ENCODE measurements around the gene TNRC18. TPM values are rescaled to one million over a fixed set of nuclear protein-coding genes. Genes with fewer than 3 reads are reported as not detected.

The TNRC18 gene
- total RNA-seq, 1 donor from 2014 or later: 47.3 TPM

DNA sequence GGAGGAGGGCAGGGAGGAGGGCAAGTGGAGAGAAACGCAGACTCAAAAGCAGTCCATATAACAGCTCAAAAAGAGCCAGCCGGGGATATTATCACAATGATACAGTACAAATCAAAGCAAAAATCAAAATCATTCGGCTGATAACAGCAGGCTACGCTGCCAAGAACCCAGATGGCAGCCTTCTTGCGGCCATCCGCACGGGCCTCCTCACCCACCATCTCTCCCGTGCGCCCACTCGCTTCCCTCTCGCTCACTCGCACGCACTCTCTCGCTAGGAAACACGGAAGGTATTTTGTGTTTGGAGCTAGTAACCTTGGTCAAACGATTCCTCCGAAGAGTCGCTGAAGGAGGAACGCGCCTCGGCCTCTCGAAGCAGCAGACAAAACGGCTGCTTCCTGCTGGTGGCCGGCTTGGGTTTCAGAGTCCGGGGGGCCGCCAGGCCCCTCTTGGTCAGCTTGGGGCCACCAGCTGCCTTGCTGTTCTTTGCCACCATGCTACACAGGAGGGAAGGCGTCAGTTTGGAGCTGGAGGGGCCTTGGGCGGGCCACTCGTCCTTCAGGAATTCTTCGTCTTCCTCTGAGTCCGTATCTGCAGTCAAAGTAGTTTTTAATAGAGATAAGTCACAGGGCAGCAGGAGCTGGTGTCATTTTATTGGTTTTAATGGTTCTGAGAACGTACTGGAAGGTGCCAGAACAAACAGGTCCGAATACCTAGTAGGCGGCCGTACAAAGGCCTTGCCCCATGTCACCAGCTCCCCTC is 71.9 kb downstream of the TNRC18 start:
- Mint-ChIP-seq H3K9me3 (no peaks in the 10 kb centered on the region), H3K4me1 (ENCODE audit: low read depth) (peaks cover 8% of the 10 kb centered on the region), H3K36me3 (ENCODE audit: low read depth) (peaks cover 46% of the 10 kb centered on the region), H3K27me3 (ENCODE audit: low read depth) (no peaks in the 10 kb centered on the region), H3K4me3 (ENCODE audit: low read depth) (no peak overlapping the region), H3K27ac (no peak overlapping the region)
- intact Hi-C loops (cut with micrococcal nuclease): no loop called here
- DNase-seq (ENCODE audit: low spot score): no peak

DNA sequence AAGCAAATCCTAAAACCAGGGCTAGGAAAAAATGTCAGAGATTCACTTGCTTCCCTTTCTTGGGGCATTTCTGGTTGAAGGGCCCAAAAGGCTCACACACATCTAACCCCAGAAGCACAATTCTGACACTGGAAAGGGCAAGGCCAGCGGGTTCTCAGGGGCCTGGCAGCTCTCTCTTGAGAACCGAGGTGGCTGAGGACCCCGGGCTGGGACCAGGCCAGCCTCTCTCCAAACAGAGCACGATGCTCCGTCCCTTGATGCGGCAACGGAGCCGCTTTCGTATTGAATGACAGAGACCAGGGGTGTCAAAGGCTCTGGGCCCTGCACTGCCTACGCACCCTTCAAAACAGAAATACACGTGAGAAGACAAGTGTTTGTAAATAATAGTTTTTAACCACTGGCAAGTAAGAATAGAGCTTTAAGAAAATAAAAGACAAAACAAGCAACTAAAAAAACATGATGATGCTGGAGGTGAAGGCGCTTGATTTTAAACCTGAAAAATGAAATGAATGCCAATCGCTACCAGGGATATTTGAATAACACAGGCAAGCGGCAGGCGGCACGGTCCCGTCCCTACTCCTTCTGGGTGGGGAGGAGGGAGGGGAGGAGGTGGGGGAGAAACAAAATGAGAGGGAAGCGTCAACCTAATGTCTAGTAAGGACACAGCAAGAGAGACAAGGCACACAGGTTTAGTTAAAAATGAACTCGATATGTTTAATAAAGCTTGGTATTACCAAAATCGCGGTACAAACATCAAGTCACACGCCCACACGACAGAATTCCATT is 72.8 kb downstream of the TNRC18 start:
- no peak for DNase-seq (ENCODE audit: low spot score)
- Mint-ChIP-seq H3K9me3 (no peaks in the 10 kb centered on the region), H3K27ac (no peak overlapping the region), H3K4me3 (ENCODE audit: low read depth) (no peak overlapping the region), H3K36me3 (ENCODE audit: low read depth) (peaks cover 44% of the 10 kb centered on the region), H3K27me3 (ENCODE audit: low read depth) (no peaks in the 10 kb centered on the region), H3K4me1 (ENCODE audit: low read depth) (peaks cover 8% of the 10 kb centered on the region)
- intact Hi-C loops (cut with micrococcal nuclease): no loop called here

DNA sequence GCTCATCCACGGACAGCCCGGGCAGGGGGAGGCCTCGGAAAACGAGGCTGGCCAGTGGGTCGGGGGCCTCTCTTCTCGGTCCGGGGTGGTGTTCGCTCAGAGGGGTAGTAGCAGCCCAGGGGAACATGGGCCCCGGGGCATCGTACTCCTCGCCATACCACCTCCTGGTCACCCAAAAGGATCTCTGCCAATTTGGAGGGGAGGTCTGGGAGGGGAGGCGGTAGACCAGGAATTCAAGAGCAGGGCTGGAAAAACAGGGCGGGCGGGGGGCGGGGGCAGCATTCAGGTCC is 73.5 kb downstream of the TNRC18 start:
- H3K4me1 Mint-ChIP-seq (ENCODE audit: low read depth): peaks cover 8% of the 10 kb centered on the region
- no peak for DNase-seq (ENCODE audit: low spot score)
- no peaks in the 10 kb centered on the region for H3K9me3 Mint-ChIP-seq
- H3K36me3 Mint-ChIP-seq (ENCODE audit: low read depth): peaks cover 44% of the 10 kb centered on the region
- no peaks in the 10 kb centered on the region for H3K27me3 Mint-ChIP-seq (ENCODE audit: low read depth)
- H3K27ac Mint-ChIP-seq: no peak overlapping the region
- H3K4me3 Mint-ChIP-seq (ENCODE audit: low read depth): no peak overlapping the region
- intact Hi-C loops (cut with micrococcal nuclease): no loop called here

DNA sequence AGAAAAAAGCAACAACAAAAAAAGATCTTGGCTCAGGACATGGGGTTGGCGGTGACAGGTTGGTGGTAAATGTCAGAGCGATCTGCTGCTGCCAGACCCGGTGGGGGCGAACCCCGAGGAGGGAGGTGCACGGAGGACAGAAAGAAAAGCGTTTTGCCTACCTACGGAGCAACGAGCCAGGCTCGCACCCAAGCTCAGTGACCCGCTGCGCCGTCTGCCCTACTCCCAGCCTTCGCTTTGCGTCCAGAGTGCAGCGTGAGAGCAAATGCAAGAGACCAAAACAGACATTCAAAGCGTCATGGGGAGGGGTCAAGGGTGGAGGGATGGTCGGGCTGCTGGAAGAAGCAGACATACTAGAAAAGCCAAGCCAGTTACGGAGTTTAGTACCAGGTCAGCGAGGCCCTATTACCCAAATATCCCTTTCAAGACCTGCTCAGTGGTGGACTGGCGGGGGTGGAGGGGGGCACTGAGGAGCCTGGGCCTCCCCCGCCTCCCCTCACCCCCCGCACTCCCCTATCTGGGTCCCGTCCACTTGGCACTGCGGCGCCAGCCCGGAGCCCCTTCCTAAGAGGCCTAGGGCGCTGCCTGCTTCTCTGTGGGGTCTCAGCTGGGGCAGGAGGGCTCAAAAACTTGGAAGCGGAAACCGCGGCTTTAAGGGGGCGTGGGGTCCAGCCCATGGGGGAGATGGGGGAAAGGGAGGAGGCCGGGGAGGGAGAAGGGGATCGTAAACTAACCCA is 74.0 kb downstream of the TNRC18 start:
- Mint-ChIP-seq H3K27ac (no peak overlapping the region), H3K36me3 (ENCODE audit: low read depth) (peaks cover 44% of the 10 kb centered on the region), H3K4me1 (ENCODE audit: low read depth) (peaks cover 5% of the 10 kb centered on the region)

DNA sequence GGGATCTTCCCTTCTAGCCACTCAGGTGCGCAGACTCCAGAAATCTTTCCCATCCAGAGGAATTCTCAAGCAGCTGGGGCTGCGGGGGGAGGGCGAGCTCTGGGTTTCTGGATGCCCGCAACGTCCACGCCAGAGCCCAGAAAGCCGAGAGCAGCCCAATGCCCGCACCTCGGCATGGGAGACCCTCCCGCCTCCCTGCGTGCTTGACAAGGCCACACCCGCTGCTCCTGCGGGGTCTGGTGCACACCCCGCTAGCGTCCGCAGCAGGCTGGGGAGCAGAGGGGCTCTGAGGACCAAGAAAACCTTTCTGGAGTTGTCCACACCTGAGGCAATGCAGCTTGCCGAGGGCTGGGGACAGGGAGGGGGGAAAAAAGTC is 74.6 kb downstream of the TNRC18 start:
- Mint-ChIP-seq H3K36me3 (ENCODE audit: low read depth) (peaks cover 44% of the 10 kb centered on the region), H3K9me3 (peaks cover 7% of the 10 kb centered on the region)
- intact Hi-C loops (cut with micrococcal nuclease): no loop called here

More for the DNA sequence above, 74.0 kb downstream of the TNRC18 start:
- DNase-seq (ENCODE audit: low spot score): no peak
- Mint-ChIP-seq H3K4me3 (ENCODE audit: low read depth) (no peak overlapping the region), H3K27me3 (ENCODE audit: low read depth) (no peaks in the 10 kb centered on the region), H3K9me3 (peaks cover under 1% of the 10 kb centered on the region)
- intact Hi-C loops (cut with micrococcal nuclease): no loop called here

DNA sequence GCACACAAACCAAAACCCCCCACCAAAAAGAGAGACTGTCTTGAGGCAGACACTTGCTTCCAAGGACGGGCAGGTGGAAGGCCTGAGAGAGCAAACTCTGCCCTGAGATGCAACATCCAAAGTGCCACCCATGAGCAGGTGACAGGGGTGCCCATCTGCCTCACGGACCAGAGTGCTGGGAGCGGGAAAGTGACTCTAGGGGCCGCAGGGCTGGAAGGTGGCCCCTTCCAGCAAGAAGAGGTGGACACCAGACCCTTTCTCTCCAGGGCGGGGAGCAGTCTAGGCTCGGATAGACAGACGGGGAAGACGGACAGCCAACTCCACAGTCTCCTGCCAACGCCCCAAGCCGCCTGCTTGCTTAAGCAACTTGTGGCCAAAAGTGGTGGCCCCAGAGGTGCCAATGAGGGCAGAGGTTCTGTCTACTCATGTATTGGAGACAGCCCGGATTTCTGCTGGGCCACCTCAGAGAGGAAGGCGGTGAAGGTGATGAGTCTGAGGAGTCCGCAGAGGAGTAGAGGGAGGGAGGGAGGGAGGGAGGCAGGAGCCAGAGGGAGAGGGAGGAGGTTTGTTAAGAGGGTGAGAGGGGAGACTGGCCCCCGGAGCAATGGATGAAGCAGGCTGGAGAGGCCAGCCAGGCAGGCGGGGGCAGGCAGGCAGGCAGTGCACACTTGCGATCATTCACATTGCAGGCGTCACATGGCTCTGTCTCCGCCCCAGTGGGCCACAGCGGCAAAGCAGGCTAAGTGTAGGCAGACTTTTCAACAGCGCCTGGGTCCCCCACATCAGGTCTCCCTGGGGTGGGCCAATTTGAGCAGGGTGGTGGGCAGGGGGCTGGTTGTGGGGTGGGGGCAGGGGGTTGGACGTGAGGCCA is 75.3 kb downstream of the TNRC18 start:
- intact Hi-C loops (cut with micrococcal nuclease): no loop called here
- no peak for DNase-seq (ENCODE audit: low spot score)
- Mint-ChIP-seq H3K4me1 (ENCODE audit: low read depth) (no peaks in the 10 kb centered on the region), H3K9me3 (peaks cover 13% of the 10 kb centered on the region), H3K4me3 (ENCODE audit: low read depth) (no peak overlapping the region), H3K27ac (no peak overlapping the region), H3K36me3 (ENCODE audit: low read depth) (peaks cover 47% of the 10 kb centered on the region), H3K27me3 (ENCODE audit: low read depth) (no peaks in the 10 kb centered on the region)

More for the DNA sequence above, 74.6 kb downstream of the TNRC18 start:
- Mint-ChIP-seq H3K27me3 (ENCODE audit: low read depth) (no peaks in the 10 kb centered on the region), H3K4me1 (ENCODE audit: low read depth) (no peaks in the 10 kb centered on the region), H3K27ac (no peak overlapping the region), H3K4me3 (ENCODE audit: low read depth) (no peak overlapping the region)
- DNase-seq (ENCODE audit: low spot score): no peak

DNA sequence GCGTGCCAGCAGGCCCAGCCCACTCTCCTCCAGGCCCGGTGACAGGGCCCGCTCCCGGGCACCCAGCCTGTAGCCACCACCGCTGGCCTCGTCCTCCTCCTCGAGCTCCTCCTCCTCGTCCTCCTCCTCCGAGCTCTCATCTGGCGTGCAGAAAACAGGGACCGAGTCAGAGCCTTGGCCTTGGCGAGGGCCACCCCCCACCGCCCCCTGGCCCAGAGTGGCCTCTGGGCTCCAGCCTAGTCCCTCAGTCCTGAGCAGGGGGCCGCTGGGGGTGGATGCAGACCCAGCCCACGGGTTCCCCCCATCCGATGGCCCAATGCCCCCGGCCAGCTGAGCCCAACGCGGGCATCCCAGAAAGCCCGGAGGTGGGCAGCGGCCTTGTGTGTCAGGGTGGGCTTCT is 78.0 kb downstream of the TNRC18 start:
- Mint-ChIP-seq H3K36me3 (ENCODE audit: low read depth) (peaks cover 65% of the 10 kb centered on the region), H3K27ac (no peak overlapping the region), H3K27me3 (ENCODE audit: low read depth) (no peaks in the 10 kb centered on the region), H3K4me1 (ENCODE audit: low read depth) (no peaks in the 10 kb centered on the region), H3K9me3 (peaks cover 19% of the 10 kb centered on the region), H3K4me3 (ENCODE audit: low read depth) (no peak overlapping the region)
- DNase-seq (ENCODE audit: low spot score): no peak
- intact Hi-C loops (cut with micrococcal nuclease): no loop called here

DNA sequence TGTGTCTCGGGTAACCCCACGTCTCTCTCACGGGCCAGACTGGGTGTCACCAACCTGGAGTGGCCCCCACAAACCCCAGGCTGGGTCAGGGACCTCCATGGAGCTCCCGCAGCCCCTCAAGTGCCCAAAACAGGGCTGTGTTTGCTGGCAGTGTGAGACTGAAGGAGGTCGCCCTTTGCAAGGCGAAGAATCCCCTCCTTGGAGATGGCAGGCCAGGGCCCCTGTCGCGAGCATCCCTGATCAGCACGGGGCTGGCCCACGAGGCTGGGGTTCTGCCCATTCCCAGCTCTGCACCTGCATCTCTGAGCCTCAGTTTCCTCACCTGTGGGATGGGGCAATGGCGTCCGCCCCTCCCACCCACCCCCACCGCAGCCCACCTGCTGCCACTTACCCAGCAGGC is 78.5 kb downstream of the TNRC18 start:
- Mint-ChIP-seq H3K27ac (no peak overlapping the region), H3K36me3 (ENCODE audit: low read depth) (peaks cover 68% of the 10 kb centered on the region), H3K27me3 (ENCODE audit: low read depth) (no peaks in the 10 kb centered on the region), H3K4me3 (ENCODE audit: low read depth) (no peak overlapping the region), H3K9me3 (peaks cover 19% of the 10 kb centered on the region), H3K4me1 (ENCODE audit: low read depth) (peaks cover under 1% of the 10 kb centered on the region)
- no peak for DNase-seq (ENCODE audit: low spot score)
- intact Hi-C loops (cut with micrococcal nuclease): no loop called here

DNA sequence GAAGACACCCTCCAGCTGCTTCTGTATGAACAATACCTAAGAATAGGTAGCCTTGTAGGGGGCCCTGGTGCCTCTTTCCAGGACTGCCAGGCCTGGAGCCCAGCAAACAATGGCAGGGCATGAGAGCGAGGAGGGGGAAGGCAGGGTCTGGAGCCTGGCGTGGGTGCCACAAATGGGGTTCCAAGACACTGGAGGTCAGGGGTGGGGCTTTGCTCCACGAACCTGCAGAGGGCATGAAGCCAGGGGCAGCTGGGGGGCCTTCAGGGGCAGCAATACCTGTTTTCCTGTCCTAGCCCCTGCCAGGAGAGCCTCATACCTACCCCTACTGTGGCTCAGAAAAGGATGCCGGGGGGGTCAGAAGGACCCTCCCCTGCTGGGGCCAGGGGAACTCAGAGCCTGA is 79.3 kb downstream of the TNRC18 start:
- H3K9me3 Mint-ChIP-seq: peaks cover 22% of the 10 kb centered on the region
- no peak for DNase-seq (ENCODE audit: low spot score)
- peaks cover 4% of the 10 kb centered on the region for H3K4me1 Mint-ChIP-seq (ENCODE audit: low read depth)
- no peak overlapping the region for H3K4me3 Mint-ChIP-seq (ENCODE audit: low read depth)
- intact Hi-C loops (cut with micrococcal nuclease): no loop called here
- H3K27me3 Mint-ChIP-seq (ENCODE audit: low read depth): no peaks in the 10 kb centered on the region
- peaks cover 74% of the 10 kb centered on the region for H3K36me3 Mint-ChIP-seq (ENCODE audit: low read depth)
- H3K27ac Mint-ChIP-seq: no peak overlapping the region

DNA sequence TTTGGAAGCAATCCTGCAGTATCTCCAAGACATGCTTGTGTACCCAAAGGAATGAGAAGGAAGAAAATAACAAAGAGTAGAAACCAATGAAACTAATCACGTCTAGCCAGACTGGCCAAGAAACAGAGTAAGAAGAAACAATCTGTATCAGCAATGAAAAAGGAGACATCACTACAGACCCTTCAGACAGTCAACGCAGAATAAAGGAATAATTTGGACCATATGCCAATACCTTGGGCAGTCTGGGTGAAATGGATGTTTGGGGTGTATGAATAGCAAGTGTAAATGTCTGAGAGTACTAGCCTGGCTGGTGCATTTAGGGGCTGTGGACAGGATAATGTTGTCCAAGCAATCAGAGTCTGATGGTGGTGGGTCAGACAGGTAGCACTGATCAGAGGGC is 79.8 kb downstream of the TNRC18 start:
- Mint-ChIP-seq H3K27ac (no peak overlapping the region), H3K4me1 (ENCODE audit: low read depth) (peaks cover 4% of the 10 kb centered on the region)
- no peak for DNase-seq (ENCODE audit: low spot score)

DNA sequence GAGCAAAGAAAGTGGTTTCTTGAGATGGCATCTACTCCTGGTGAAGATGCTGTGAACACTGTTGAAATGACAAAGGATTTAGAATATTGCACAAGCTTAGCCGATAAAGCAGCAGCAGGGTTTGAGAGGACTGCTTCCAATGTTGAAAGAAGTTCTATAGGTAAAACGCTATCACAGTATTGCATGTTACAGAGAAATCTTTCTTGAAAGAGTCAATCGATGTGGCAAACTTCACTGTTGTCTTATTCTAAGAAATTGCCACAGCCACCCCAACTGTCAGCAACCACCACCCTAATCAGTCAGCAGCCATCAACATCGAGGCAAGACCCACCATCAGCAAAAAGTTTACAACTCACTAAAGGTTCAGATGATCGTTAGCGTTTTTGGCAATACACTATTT is 81.0 kb downstream of the TNRC18 start:
- peaks cover 22% of the 10 kb centered on the region for H3K9me3 Mint-ChIP-seq
- no peak for DNase-seq (ENCODE audit: low spot score)
- no peak overlapping the region for H3K27ac Mint-ChIP-seq
- no peaks in the 10 kb centered on the region for H3K27me3 Mint-ChIP-seq (ENCODE audit: low read depth)
- intact Hi-C loops (cut with micrococcal nuclease): no loop called here
- H3K4me3 Mint-ChIP-seq (ENCODE audit: low read depth): no peak overlapping the region
- peaks cover 84% of the 10 kb centered on the region for H3K36me3 Mint-ChIP-seq (ENCODE audit: low read depth)
- H3K4me1 Mint-ChIP-seq (ENCODE audit: low read depth): peaks cover 4% of the 10 kb centered on the region

More for the DNA sequence above, 79.8 kb downstream of the TNRC18 start:
- Mint-ChIP-seq H3K36me3 (ENCODE audit: low read depth) (peaks cover 77% of the 10 kb centered on the region), H3K27me3 (ENCODE audit: low read depth) (no peaks in the 10 kb centered on the region), H3K4me3 (ENCODE audit: low read depth) (no peak overlapping the region), H3K9me3 (peaks cover 22% of the 10 kb centered on the region)
- intact Hi-C loops (cut with micrococcal nuclease): no loop called here

DNA sequence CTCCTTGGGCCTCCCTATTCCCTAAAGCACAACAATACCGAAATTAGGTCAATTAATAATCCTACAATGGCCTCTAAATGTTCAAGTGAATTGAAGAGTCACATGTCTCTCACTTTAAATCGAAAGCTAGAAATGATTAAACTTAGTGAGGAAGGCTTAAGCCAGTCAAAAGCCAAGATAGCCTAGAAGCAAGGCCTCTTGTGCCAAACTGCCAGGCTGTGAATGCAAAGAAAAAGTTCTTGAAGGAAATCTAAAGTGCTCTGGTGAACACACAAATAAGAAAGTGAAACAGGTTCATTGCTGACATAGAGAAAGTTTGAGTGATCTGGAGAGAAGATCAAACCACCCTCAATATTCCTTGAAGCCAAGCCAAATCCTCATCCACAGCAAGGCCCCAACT is 83.7 kb downstream of the TNRC18 start:
- Mint-ChIP-seq H3K4me1 (ENCODE audit: low read depth) (peaks cover 4% of the 10 kb centered on the region), H3K9me3 (peaks cover 36% of the 10 kb centered on the region), H3K27ac (no peak overlapping the region), H3K36me3 (ENCODE audit: low read depth) (peaks cover 93% of the 10 kb centered on the region), H3K27me3 (ENCODE audit: low read depth) (no peaks in the 10 kb centered on the region), H3K4me3 (ENCODE audit: low read depth) (no peak overlapping the region)
- no peak for DNase-seq (ENCODE audit: low spot score)
- intact Hi-C loops (cut with micrococcal nuclease): no loop called here
